HG03460 (cell line): Measurements from ENCODE around the gene COA8.
"Not testable (repeated sequence)": the region's sequence is repeated elsewhere in the genome, so short reads cannot be mapped to it uniquely, and the experiment has no call there.

Experiments used
- ATAC-seq: cut with Tn5 transposase; IDR thresholded peaks from one replicate; pipeline ENCODE4 v1.9.1; 2021; ENCODE audit not compliant: unreplicated experiment

The COA8 gene

GRCh38 chr14:103568952-103569351 is 6.2 kb downstream of the COA8 start:
- ATAC-seq = no peak

GRCh38 chr14:103569408-103569807 is 6.6 kb downstream of the COA8 start:
- ATAC-seq = no peak

- no peak for ATAC-seq
Observed at GRCh38 chr14:103574104-103574503, 11.3 kb downstream of the COA8 start.

- no peak for ATAC-seq
Observed at GRCh38 chr14:103574707-103575285, 12.0 kb downstream of the COA8 start.

GRCh38 chr14:103576371-103577024 is 13.7 kb downstream of the COA8 start:
- ATAC-seq = no peak

- ATAC-seq = no peak
Observed at GRCh38 chr14:103578401-103579075, 15.8 kb downstream of the COA8 start.

GRCh38 chr14:103581206-103581605 is 18.4 kb downstream of the COA8 start:
- ATAC-seq = no peak

- no peak for ATAC-seq
Observed at GRCh38 chr14:103581954-103582703, 19.4 kb downstream of the COA8 start.

GRCh38 chr14:103584326-103584915 is 21.7 kb downstream of the COA8 start:
- no peak for ATAC-seq

GRCh38 chr14:103593577-103593976 is 30.8 kb downstream of the COA8 start:
- ATAC-seq = peak; percentile 95

GRCh38 chr14:103594265-103594664 is 31.5 kb downstream of the COA8 start:
- no peak for ATAC-seq

- no peak for ATAC-seq
Observed at GRCh38 chr14:103597623-103598377, 35.0 kb downstream of the COA8 start.

- no peak for ATAC-seq
Observed at GRCh38 chr14:103600503-103600902, 37.7 kb downstream of the COA8 start.

- no peak for ATAC-seq
Observed at GRCh38 chr14:103604620-103605019, 41.9 kb downstream of the COA8 start.

- ATAC-seq = peak; percentile 66
Observed at GRCh38 chr14:103606963-103607668, 44.4 kb downstream of the COA8 start.

- no peak for ATAC-seq
Observed at GRCh38 chr14:103607822-103608221, 45.1 kb downstream of the COA8 start.

GRCh38 chr14:103609081-103609480 is 46.3 kb downstream of the COA8 start:
- ATAC-seq = not testable (repeated sequence)

GRCh38 chr14:103611215-103611614 is 48.5 kb downstream of the COA8 start:
- ATAC-seq = no peak

GRCh38 chr14:103613517-103613916 is 50.8 kb downstream of the COA8 start:
- no peak for ATAC-seq
